Measurements from ENCODE around the gene WNT11.

Gene WNT11

GRCh38 chr11:76170468-76170867 lies 35.8 kb downstream of the WNT11 start:
- DNase-seq, result no peak

GRCh38 chr11:76169473-76169896 lies 36.8 kb downstream of the WNT11 start:
- no peak for DNase-seq

- peak; percentile 23 for DNase-seq
These were observed 38.7 kb downstream of the WNT11 start for GRCh38 chr11:76167590-76167989.

- no peak for DNase-seq
These were observed 40.0 kb downstream of the WNT11 start for GRCh38 chr11:76166314-76166713.

- DNase-seq, result no peak
These were observed 41.2 kb downstream of the WNT11 start for GRCh38 chr11:76164861-76165751.

GRCh38 chr11:76164081-76164480 lies 42.2 kb downstream of the WNT11 start:
- DNase-seq, result no peak

- no peak for DNase-seq
These were observed 42.9 kb downstream of the WNT11 start for GRCh38 chr11:76163289-76163880.

GRCh38 chr11:76162336-76163288 lies 43.7 kb downstream of the WNT11 start:
- DNase-seq, result no peak

- DNase-seq, result peak; percentile 55
These were observed 44.9 kb downstream of the WNT11 start for GRCh38 chr11:76161261-76161961.

GRCh38 chr11:76160856-76161255 lies 45.4 kb downstream of the WNT11 start:
- no peak for DNase-seq

GRCh38 chr11:76159983-76160661 lies 46.2 kb downstream of the WNT11 start:
- no peak for DNase-seq

GRCh38 chr11:76159303-76159937 lies 46.9 kb downstream of the WNT11 start:
- DNase-seq, result no peak

- DNase-seq, result no peak
These were observed 47.7 kb downstream of the WNT11 start for GRCh38 chr11:76158394-76159302.

GRCh38 chr11:76157891-76158290 lies 48.4 kb downstream of the WNT11 start:
- DNase-seq, result no peak

- no peak for DNase-seq
These were observed 49.3 kb downstream of the WNT11 start for GRCh38 chr11:76156971-76157427.

GRCh38 chr11:76155500-76156227 lies 50.6 kb downstream of the WNT11 start:
- no peak for DNase-seq

GRCh38 chr11:76153571-76153923 lies 52.8 kb downstream of the WNT11 start:
- DNase-seq, result no peak

GRCh38 chr11:76152741-76153570 lies 53.3 kb downstream of the WNT11 start:
- DNase-seq, result no peak
